ENCODE measurements around the gene THAP4.

THAP4 gene

DNA sequence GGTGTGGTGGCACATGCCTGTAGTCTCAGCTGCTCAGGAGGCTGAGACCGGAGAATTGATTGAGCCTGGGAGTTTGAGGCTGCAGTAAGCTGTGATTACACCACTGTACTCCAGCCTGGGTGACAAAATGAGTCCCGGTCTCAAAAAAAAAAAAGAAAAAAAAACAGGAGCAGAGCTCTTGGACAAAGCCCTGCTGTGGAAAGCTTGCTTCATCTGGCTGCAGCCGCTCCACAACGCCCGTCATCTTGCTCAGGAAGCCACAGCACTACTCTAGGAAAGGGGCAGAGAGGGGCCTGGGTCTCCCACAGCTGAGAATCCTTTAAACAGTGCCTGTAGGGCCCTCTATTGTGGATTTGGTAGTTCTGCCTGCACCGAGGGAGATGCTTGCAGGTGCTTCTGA is 11.5 kb upstream of the THAP4 start:
- Histone ChIP-seq H3K4me3 (ENCODE audit: low read length) (no peak overlapping the region), H3K9ac (ENCODE audit: low read length) (no peak overlapping the region), H3K18ac (ENCODE audit: low read length) (no peak overlapping the region), H4K8ac (ENCODE audit: low read depth, low read length) (no peak overlapping the region), H2BK120ac (ENCODE audit: low read depth, low read length) (no peak overlapping the region), H3K56ac (ENCODE audit: low read length) (no peak overlapping the region), H3K79me2 (ENCODE audit: control insufficient read depth, insufficient read depth, low read length) (peaks cover 61% of the 10 kb centered on the region), H3K36me3 (ENCODE audit: control insufficient read depth, insufficient read depth, low read length) (peaks cover 10% of the 10 kb centered on the region), H3K23ac (ENCODE audit: low read length) (no peak overlapping the region), H2BK5ac (ENCODE audit: low read length) (no peak overlapping the region), H3K4me1 (ENCODE audit: control insufficient read depth, low read depth, low read length) (no peaks in the 10 kb centered on the region), H4K5ac (ENCODE audit: low read length) (no peak overlapping the region), H2AK5ac (ENCODE audit: low read length) (no peak overlapping the region), H3K4ac (ENCODE audit: low read depth, low read length) (no peak overlapping the region), H3K79me1 (ENCODE audit: low read length) (peaks cover 39% of the 10 kb centered on the region), H3K27ac (ENCODE audit: low read depth, low read length) (no peak overlapping the region), H3K27me3 (ENCODE audit: insufficient read depth, low read length, poor library complexity) (no peaks in the 10 kb centered on the region), H2BK15ac (replicated peaks; ENCODE audit: low read depth) (no peak overlapping the region), H3K4me2 (ENCODE audit: low read length) (no peak overlapping the region)
- no CpG with 5 or more reads among the region's 6 CpGs for WGBS (ENCODE audit: extremely low coverage, insufficient coverage, low lambda C conversion rate)
- DNase-seq, result no peak

DNA sequence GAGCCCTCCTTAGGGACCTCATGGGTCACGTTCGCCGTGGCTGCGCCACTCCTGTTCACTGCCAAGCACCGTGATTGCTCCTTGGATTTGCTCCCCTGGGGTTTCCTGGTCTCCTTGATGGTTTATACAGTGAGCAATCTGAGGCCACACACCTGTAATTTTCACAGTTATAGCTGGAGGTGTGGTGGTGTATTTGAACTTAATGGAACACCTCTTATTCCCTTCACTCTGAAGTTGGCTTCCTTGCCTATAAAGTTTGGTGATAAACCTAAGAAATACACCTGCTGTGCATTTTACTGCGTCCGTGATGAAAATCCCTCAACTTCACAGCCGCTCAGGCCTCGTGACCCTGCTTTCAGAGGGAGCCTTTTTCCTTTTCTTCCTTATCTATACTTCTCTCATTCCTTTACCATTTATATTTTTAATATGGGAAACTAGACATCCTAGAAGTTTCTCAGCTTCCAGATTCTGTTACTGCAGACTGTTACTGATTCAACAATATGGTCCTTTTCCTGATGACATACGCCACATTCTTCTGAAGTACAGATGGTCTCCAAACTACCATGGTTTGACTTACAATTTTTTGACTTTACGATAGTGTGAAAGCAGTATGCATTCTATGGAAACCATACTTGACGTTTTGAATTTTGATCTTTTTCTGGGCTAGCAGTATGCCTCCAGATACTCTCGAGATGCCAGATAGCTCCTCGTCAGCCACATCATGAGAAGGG is 9.1 kb upstream of the THAP4 start:
- Histone ChIP-seq H3K79me2 (ENCODE audit: control insufficient read depth, insufficient read depth, low read length) (peaks cover 66% of the 10 kb centered on the region), H3K4me2 (ENCODE audit: low read length) (no peak overlapping the region), H2AK5ac (ENCODE audit: low read length) (no peak overlapping the region), H3K9ac (ENCODE audit: low read length) (no peak overlapping the region), H2BK120ac (ENCODE audit: low read depth, low read length) (no peak overlapping the region), H3K4me1 (ENCODE audit: control insufficient read depth, low read depth, low read length) (no peaks in the 10 kb centered on the region), H3K36me3 (ENCODE audit: control insufficient read depth, insufficient read depth, low read length) (no peaks in the 10 kb centered on the region), H4K5ac (ENCODE audit: low read length) (no peak overlapping the region), H3K18ac (ENCODE audit: low read length) (no peak overlapping the region), H3K27me3 (ENCODE audit: insufficient read depth, low read length, poor library complexity) (no peaks in the 10 kb centered on the region), H3K4ac (ENCODE audit: low read depth, low read length) (no peak overlapping the region), H3K79me1 (ENCODE audit: low read length) (peaks cover 31% of the 10 kb centered on the region), H2BK5ac (ENCODE audit: low read length) (no peak overlapping the region), H2BK15ac (replicated peaks; ENCODE audit: low read depth) (no peak overlapping the region), H3K23ac (ENCODE audit: low read length) (no peak overlapping the region), H3K27ac (ENCODE audit: low read depth, low read length) (no peak overlapping the region), H3K4me3 (ENCODE audit: low read length) (no peak overlapping the region), H3K56ac (ENCODE audit: low read length) (no peak overlapping the region), H4K8ac (ENCODE audit: low read depth, low read length) (no peak overlapping the region)
- no CpG with 5 or more reads among the region's 14 CpGs for WGBS (ENCODE audit: extremely low coverage, insufficient coverage, low lambda C conversion rate)
- DNase-seq, result no peak

- H3K4me1 ChIP-seq (ENCODE audit: control insufficient read depth, low read depth, low read length), result no peaks in the 10 kb centered on the region
- no peaks in the 10 kb centered on the region for H3K36me3 ChIP-seq (ENCODE audit: control insufficient read depth, insufficient read depth, low read length)
- no peak overlapping the region for H3K18ac ChIP-seq (ENCODE audit: low read length)
- H3K56ac ChIP-seq (ENCODE audit: low read length), result no peak overlapping the region
- no peak overlapping the region for H3K4ac ChIP-seq (ENCODE audit: low read depth, low read length)
- no peak overlapping the region for H3K4me2 ChIP-seq (ENCODE audit: low read length)
- no peak overlapping the region for H2BK5ac ChIP-seq (ENCODE audit: low read length)
- no peak overlapping the region for H3K4me3 ChIP-seq (ENCODE audit: low read length)
- no peak overlapping the region for H4K5ac ChIP-seq (ENCODE audit: low read length)
- H2BK120ac ChIP-seq (ENCODE audit: low read depth, low read length), result no peak overlapping the region
- H3K79me1 ChIP-seq (ENCODE audit: low read length), result peaks cover 27% of the 10 kb centered on the region
- no CpG with 5 or more reads among the region's 26 CpGs for WGBS (ENCODE audit: extremely low coverage, insufficient coverage, low lambda C conversion rate)
- no peak overlapping the region for H3K27ac ChIP-seq (ENCODE audit: low read depth, low read length)
- H4K8ac ChIP-seq (ENCODE audit: low read depth, low read length), result no peak overlapping the region
- no peak overlapping the region for H2BK15ac ChIP-seq (replicated peaks; ENCODE audit: low read depth)
- no peak overlapping the region for H3K9ac ChIP-seq (ENCODE audit: low read length)
- no peak overlapping the region for H2AK5ac ChIP-seq (ENCODE audit: low read length)
- DNase-seq, result peak; percentile 17
- H3K27me3 ChIP-seq (ENCODE audit: insufficient read depth, low read length, poor library complexity), result no peaks in the 10 kb centered on the region
- H3K79me2 ChIP-seq (ENCODE audit: control insufficient read depth, insufficient read depth, low read length), result peaks cover 67% of the 10 kb centered on the region
- H3K23ac ChIP-seq (ENCODE audit: low read length), result no peak overlapping the region
These were observed 8.3 kb upstream of the THAP4 start for GRCh38 chr2:241645056-241645914.

DNA sequence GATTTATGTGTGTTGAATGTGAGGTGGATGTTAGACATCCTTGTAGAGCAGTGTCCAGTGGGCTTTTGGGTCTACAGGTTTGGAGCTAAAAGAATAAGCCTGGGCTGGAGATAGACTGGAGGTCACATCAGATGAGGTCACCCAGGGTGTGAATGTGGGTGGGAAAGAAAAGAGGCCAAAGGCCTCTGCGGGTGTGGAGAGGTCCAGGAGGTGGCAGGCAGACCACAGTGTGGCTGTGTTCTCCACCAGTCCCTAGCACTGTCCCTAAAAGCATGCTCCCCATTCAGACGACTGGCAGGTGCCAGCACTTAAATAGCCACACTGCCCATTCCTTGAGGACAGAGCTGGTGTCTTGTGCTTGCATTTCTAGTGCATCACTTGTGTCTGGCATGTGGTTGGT is 4.7 kb upstream of the THAP4 start:
- no peaks in the 10 kb centered on the region for H3K27me3 ChIP-seq (ENCODE audit: insufficient read depth, low read length, poor library complexity)
- DNase-seq, result no peak
- WGBS (ENCODE audit: extremely low coverage, insufficient coverage, low lambda C conversion rate), result no CpG with 5 or more reads among the region's 2 CpGs
- no peak overlapping the region for H3K9ac ChIP-seq (ENCODE audit: low read length)
- no peak overlapping the region for H2AK5ac ChIP-seq (ENCODE audit: low read length)
- no peak overlapping the region for H2BK120ac ChIP-seq (ENCODE audit: low read depth, low read length)
- H2BK15ac ChIP-seq (replicated peaks; ENCODE audit: low read depth), result no peak overlapping the region
- peaks cover 71% of the 10 kb centered on the region for H3K79me2 ChIP-seq (ENCODE audit: control insufficient read depth, insufficient read depth, low read length)
- no peak overlapping the region for H3K18ac ChIP-seq (ENCODE audit: low read length)
- no peak overlapping the region for H3K4me2 ChIP-seq (ENCODE audit: low read length)
- no peaks in the 10 kb centered on the region for H3K36me3 ChIP-seq (ENCODE audit: control insufficient read depth, insufficient read depth, low read length)
- H4K5ac ChIP-seq (ENCODE audit: low read length), result no peak overlapping the region
- no peak overlapping the region for H3K56ac ChIP-seq (ENCODE audit: low read length)
- no peak overlapping the region for H3K27ac ChIP-seq (ENCODE audit: low read depth, low read length)
- H3K4me3 ChIP-seq (ENCODE audit: low read length), result no peak overlapping the region
- H3K23ac ChIP-seq (ENCODE audit: low read length), result no peak overlapping the region
- no peak overlapping the region for H3K4ac ChIP-seq (ENCODE audit: low read depth, low read length)
- H4K8ac ChIP-seq (ENCODE audit: low read depth, low read length), result no peak overlapping the region
- H3K4me1 ChIP-seq (ENCODE audit: control insufficient read depth, low read depth, low read length), result no peaks in the 10 kb centered on the region
- H2BK5ac ChIP-seq (ENCODE audit: low read length), result no peak overlapping the region
- peaks cover 29% of the 10 kb centered on the region for H3K79me1 ChIP-seq (ENCODE audit: low read length)

DNA sequence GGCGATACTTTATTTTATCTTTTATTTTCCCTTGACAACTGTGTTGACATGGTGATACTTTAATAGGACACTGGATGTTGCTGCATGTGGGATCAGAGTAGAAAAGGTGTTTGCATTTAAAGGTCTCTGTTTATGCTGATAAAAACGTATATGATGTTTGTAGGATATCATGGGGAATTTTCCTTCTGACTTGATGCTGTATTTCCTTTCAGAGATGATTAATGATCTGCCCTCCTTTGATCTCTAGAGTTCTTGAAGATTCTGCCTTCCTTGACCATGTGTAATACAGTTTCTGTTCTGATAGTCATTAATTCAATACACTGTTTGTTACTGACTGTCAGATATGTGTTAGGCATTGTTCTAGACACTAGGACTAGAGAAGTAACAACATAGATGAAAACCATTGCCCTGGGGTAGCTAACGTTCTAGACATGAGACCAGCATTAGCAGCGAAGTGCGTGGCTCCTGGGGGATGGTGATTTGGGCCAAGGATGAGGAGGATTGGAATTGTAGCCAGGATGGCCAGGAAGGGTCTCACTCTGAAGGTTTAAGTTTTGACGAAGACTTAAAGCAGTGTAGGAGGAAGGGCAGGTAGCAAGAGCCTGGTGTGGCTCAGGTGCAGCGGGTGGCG is 3.3 kb upstream of the THAP4 start:
- H3K56ac ChIP-seq (ENCODE audit: low read length), result no peak overlapping the region
- no CpG with 5 or more reads among the region's 8 CpGs for WGBS (ENCODE audit: extremely low coverage, insufficient coverage, low lambda C conversion rate)
- H2BK15ac ChIP-seq (replicated peaks; ENCODE audit: low read depth), result no peak overlapping the region
- no peaks in the 10 kb centered on the region for H3K36me3 ChIP-seq (ENCODE audit: control insufficient read depth, insufficient read depth, low read length)
- no peak for DNase-seq
- no peaks in the 10 kb centered on the region for H3K27me3 ChIP-seq (ENCODE audit: insufficient read depth, low read length, poor library complexity)
- H3K18ac ChIP-seq (ENCODE audit: low read length), result no peak overlapping the region
- no peak overlapping the region for H4K8ac ChIP-seq (ENCODE audit: low read depth, low read length)
- no peak overlapping the region for H3K9ac ChIP-seq (ENCODE audit: low read length)
- H3K4me2 ChIP-seq (ENCODE audit: low read length), result no peak overlapping the region
- no peak overlapping the region for H4K5ac ChIP-seq (ENCODE audit: low read length)
- no peaks in the 10 kb centered on the region for H3K4me1 ChIP-seq (ENCODE audit: control insufficient read depth, low read depth, low read length)
- H2AK5ac ChIP-seq (ENCODE audit: low read length), result no peak overlapping the region
- no peak overlapping the region for H3K27ac ChIP-seq (ENCODE audit: low read depth, low read length)
- H3K4ac ChIP-seq (ENCODE audit: low read depth, low read length), result no peak overlapping the region
- H2BK120ac ChIP-seq (ENCODE audit: low read depth, low read length), result no peak overlapping the region
- H3K23ac ChIP-seq (ENCODE audit: low read length), result no peak overlapping the region
- H3K79me1 ChIP-seq (ENCODE audit: low read length), result peaks cover 20% of the 10 kb centered on the region
- peaks cover 66% of the 10 kb centered on the region for H3K79me2 ChIP-seq (ENCODE audit: control insufficient read depth, insufficient read depth, low read length)
- no peak overlapping the region for H2BK5ac ChIP-seq (ENCODE audit: low read length)
- no peak overlapping the region for H3K4me3 ChIP-seq (ENCODE audit: low read length)
